Measurements from ENCODE around the gene CNTNAP5. TPM values are rescaled to one million over a fixed set of nuclear protein-coding genes. Genes with fewer than 3 reads are reported as not detected.

CNTNAP5 gene
- total and polyA plus RNA-seq, 9 of the 15 experiments (the other 6 are each of a cell fraction or from before 2014, with no cell fraction given), result not detected

DNA sequence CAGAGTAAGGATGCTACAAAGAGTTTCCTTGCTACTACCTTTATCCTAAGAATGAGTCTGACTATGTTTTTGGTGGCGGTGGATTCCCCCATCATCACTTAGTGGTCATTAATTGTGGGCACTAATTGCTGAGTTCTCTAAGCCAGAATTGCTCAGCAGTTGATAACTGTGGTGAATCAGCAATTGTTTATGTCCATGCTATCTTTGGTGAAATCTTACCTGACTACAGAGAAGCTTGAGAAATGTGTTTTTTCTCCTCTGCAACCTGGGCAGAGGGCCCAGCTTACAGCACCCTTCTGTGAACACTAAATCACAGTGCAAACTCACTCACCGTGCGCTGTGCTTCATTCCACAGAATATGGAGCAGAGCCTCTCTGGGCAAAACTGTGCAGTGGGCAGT, 683.6 kb downstream of the CNTNAP5 start:
- no peaks in the 10 kb centered on the region for H3K9me1 ChIP-seq (ENCODE audit: control insufficient read depth, insufficient read depth, low read length)
- 0% methylated on average over 3 of the region's 3 CpGs for WGBS (ENCODE audit: insufficient coverage, low coverage, missing lambda C conversion rate)
- no peaks in the 10 kb centered on the region for H3K9me3 ChIP-seq (replicated peaks; ENCODE audit: control insufficient read depth, insufficient read depth, low read depth, low read length)
- no TSS peak for BruUV-seq (replicated peaks)
- FAIRE-seq (no peak), DNase-seq (ENCODE audit: extremely low read depth in 1 of 4, low spot score in 3 of 4) (no peak), ATAC-seq (no peak)
- no peaks in the 10 kb centered on the region for H3K36me3 ChIP-seq (ENCODE audit: control insufficient read depth, insufficient read depth, low read length)
- no peaks in the 10 kb centered on the region for H4K20me1 ChIP-seq (replicated peaks; ENCODE audit: control insufficient read depth, insufficient read depth, low read length)
- H3K27me3 ChIP-seq (ENCODE audit: control insufficient read depth in 2 of 2, insufficient read depth in 2 of 2, low read length in 2 of 2), result no peaks in the 10 kb centered on the region
- no peak for TF ChIP-seq ZNF133 (CRISPR knock-in tag; IDR thresholded peaks at IDR 0.05)
- TF ChIP-seq CBX1 (IDR thresholded peaks at IDR 0.05; ENCODE audit: low read depth), result no peak
- TF ChIP-seq DDX20 (tag; IDR thresholded peaks at IDR 0.05; ENCODE audit: low read depth), result no peak
- TF ChIP-seq MAFK (IDR thresholded peaks at IDR 0.05; ENCODE audit: low read length), result no peak
- no peak for TF ChIP-seq L3MBTL2 (IDR thresholded peaks at IDR 0.05)
- TF ChIP-seq GTF2A2 (tag; IDR thresholded peaks at IDR 0.05), result no peak
- TF ChIP-seq ZFP1 (CRISPR knock-in tag; IDR thresholded peaks at IDR 0.05), result no peak
- no peak for TF ChIP-seq E2F3 (CRISPR knock-in tag; IDR thresholded peaks at IDR 0.05)
- no peak for TF ChIP-seq ZNF384 (IDR thresholded peaks at IDR 0.05; ENCODE audit: low read depth, low read length)
- no peak for TF ChIP-seq MAZ (CRISPR knock-in tag; conservative IDR thresholded peaks at IDR 0.05 in 1 of 2, IDR thresholded peaks at IDR 0.05 in 1 of 2)
- no peaks in the 10 kb centered on the region for H3K79me2 ChIP-seq (ENCODE audit: control insufficient read depth, insufficient read depth, low read length)
- no peak overlapping the region for H3K4me2 ChIP-seq (ENCODE audit: insufficient read depth, low read length)
- in situ Hi-C loops (cut with MboI) (no loop called here), intact Hi-C loops (cut with micrococcal nuclease) (no loop called here)
- no peak overlapping the region for H2AFZ ChIP-seq (ENCODE audit: low read depth, low read length)
- no peaks in the 10 kb centered on the region for H3K4me1 ChIP-seq (replicated peaks in 1 of 2; ENCODE audit: control insufficient read depth in 2 of 2, insufficient read depth in 2 of 2, low read length in 2 of 2)
- CTCF ChIA-PET (ENCODE audit: low intra/inter-chr PET ratio), result no interaction called here
- H3K9ac ChIP-seq (ENCODE audit: insufficient read depth in 1 of 2, low read depth in 2 of 2, low read length in 2 of 2), result no peak overlapping the region
- POLR2A ChIA-PET, result no interaction called here
- no peak overlapping the region for H3K27ac ChIP-seq (ENCODE audit: extremely low read depth, low read depth, low read length)
- no peak overlapping the region for H3K4me3 ChIP-seq

All from K562 (cell line).